Measurements from ENCODE around the gene H2BK1.
A peak's percentile ranks its signal among the peaks of the same experiment; 100 is the strongest.

DNA sequence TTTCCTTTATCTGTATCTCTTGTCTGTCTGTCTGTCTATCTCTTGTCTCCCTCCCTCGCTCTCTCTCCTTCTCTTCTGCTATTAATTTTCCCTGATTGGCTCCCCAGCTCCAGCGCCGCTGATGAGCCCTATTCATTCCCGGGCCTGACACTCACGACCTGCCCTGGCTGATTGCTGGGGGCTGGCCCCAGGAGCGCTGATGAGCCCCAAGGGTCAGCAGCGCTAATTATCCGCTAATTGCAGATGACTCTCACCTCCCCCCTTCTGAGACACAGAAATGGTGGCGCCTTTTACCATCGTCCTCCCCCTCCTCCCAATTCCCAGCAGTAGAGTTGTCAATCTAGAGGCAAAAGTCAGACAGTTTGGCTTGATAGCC is 41.5 kb downstream of the H2BK1 start:
- TF ChIP-seq CTCF (IDR thresholded peaks at IDR 0.05; ENCODE audit: low read length) (no peak), EZH2 (optimal IDR thresholded peaks at IDR 0.05; ENCODE audit: low read depth, low read length) (peak; percentile 91), EZH2phosphoT487 (IDR thresholded peaks at IDR 0.05; ENCODE audit: low read length) (no peak; the same call in 1 of the 2 replicates)

Data from MM.1S (cell line).